Activated T-cell treated with anti-CD3 and anti-CD28 coated beads, Interleukin-2, amount 50 U/mL, for 72 hours (primary cell): ENCODE measurements around the gene TMOD4. TPM values are rescaled to one million over a fixed set of nuclear protein-coding genes. Genes with fewer than 3 reads are reported as not detected.
A peak's percentile ranks its signal among the peaks of the same experiment; 100 is the strongest.

Source experiments
- ATAC-seq, 2 donors: fragments of 150-1000 bp; cut with Tn5 transposase; replicated peaks in 1 of 2; 2 replicates each; pipeline ENCODE4 v1.10.0; 2021; ENCODE audit warnings: moderate library complexity in 2 of 2, mild to moderate bottlenecking in 1 of 2
- DNase-seq, 2 donors: peaks; one replicate each; pipeline ENCODE4 v3.0.0; 2021 to 2022; ENCODE audit warnings: mixed read lengths in 1 of 2
- H3K27ac Mint-ChIP-seq: one replicate; pipeline ENCODE4 v1.8.0; 2022; ENCODE audit warnings: mild to moderate bottlenecking, moderate library complexity, mixed read lengths
- H3K27me3 Mint-ChIP-seq: one replicate; pipeline ENCODE4 v1.8.0; 2022; ENCODE audit warnings: low read depth, mixed read lengths
- H3K36me3 Mint-ChIP-seq, 2 donors: one replicate each; pipeline ENCODE4 v1.8.0; 2022; ENCODE audit warnings: mixed read lengths in 2 of 2, mild to moderate bottlenecking in 1 of 2; ENCODE audit not compliant: insufficient read depth in 2 of 2
- H3K4me1 Mint-ChIP-seq: one replicate; pipeline ENCODE4 v1.8.0; 2022; ENCODE audit warnings: low read depth, mixed read lengths
- H3K4me3 Mint-ChIP-seq, 2 donors: one replicate each; pipeline ENCODE4 v1.8.0; 2022; ENCODE audit warnings: mild to moderate bottlenecking in 2 of 2, mixed read lengths in 2 of 2, moderate library complexity in 2 of 2
- H3K9me3 Mint-ChIP-seq, 2 donors: one replicate each; pipeline ENCODE4 v1.8.0; 2022; ENCODE audit warnings: mixed read lengths in 2 of 2
- total RNA-seq, 2 donors: library from RNA; stranded (reverse); gene quantifications; one replicate each; pipeline ENCODE4 v1.2.3, GENCODE V29; 2022

TMOD4 gene
- total RNA-seq, 2 donors from 2014 or later = 1.8 to 3.2 TPM

DNA sequence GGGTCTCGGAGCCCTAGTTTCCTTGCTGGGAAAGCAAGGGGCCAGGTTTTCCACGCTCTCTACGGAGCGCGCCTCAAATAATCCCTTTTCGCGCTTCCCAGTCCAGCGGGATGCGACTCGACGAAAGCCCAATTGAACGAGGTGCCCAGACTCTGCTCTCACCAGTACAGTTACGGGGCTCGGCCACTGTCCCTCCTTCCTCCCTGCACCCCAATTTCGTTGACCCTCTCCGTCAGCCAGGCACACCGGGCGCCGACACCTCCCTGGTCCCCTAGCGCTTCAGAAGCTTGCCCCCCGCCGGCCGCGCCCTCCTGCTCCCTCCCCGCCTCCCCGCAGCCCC lies 29.7 kb downstream of the TMOD4 start:
- peak overlapping the region; percentile 84 to 94 for H3K4me3 Mint-ChIP-seq
- no peaks in the 10 kb centered on the region for H3K36me3 Mint-ChIP-seq
- no peaks in the 10 kb centered on the region for H3K9me3 Mint-ChIP-seq
- DNase-seq = no peak
- H3K27ac Mint-ChIP-seq = no peak overlapping the region
- ATAC-seq = peak; percentile 7 to 25
- peaks cover 17% of the 10 kb centered on the region for H3K4me1 Mint-ChIP-seq
- H3K27me3 Mint-ChIP-seq = no peaks in the 10 kb centered on the region

DNA sequence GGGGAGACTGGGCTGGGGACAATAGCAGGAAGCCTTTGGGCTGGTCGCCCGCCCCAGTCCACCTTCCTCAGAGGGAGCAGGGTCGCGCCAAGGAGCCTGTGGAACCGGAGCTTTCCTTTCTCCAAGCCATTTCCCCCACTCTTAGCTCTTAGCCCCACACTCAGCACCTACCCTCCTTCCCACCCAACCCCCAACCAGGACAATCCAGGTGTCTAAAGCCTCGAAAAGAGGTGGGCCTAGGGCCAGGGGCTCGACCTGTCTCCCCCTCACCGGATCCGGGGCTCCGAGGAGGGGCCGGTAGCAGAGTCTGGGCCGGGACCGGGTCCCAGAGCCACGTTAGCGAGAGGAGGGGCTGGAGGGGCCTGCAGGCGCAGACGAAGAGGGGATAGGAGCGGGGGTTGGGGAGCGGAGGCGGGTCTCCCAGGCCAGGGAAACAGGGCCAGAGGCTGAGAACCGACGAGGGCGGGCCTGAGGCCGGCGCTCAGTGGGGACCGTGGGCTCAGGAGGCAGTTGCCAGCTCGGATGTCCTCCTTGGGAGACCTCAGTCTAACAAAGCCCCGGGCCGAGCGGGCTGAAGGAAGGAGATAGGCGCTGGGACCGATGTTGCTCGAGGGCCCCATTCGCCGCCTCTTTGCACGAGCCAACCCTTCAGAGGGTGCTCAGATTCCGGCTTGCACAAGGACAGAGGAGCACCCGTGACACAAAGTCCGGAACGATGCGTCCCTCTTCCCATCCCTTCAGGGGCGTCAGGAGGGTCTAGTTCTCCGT lies 30.3 kb downstream of the TMOD4 start:
- H3K4me3 Mint-ChIP-seq = peak overlapping the region; percentile 84 to 94
- no peak for ATAC-seq
- no peaks in the 10 kb centered on the region for H3K36me3 Mint-ChIP-seq
- H3K4me1 Mint-ChIP-seq = peaks cover 17% of the 10 kb centered on the region
- no peak overlapping the region for H3K27ac Mint-ChIP-seq
- H3K9me3 Mint-ChIP-seq = no peaks in the 10 kb centered on the region
- peak in 1 of 2 donors; percentile 37 for DNase-seq
- H3K27me3 Mint-ChIP-seq = no peaks in the 10 kb centered on the region

- ATAC-seq = no peak
- Mint-ChIP-seq H3K4me3 (peak overlapping the region in 1 of 2 donors; percentile 94), H3K27ac (no peak overlapping the region)
Observed at GRCh38 chr1:151144474-151145303, 31.1 kb downstream of the TMOD4 start.

DNA sequence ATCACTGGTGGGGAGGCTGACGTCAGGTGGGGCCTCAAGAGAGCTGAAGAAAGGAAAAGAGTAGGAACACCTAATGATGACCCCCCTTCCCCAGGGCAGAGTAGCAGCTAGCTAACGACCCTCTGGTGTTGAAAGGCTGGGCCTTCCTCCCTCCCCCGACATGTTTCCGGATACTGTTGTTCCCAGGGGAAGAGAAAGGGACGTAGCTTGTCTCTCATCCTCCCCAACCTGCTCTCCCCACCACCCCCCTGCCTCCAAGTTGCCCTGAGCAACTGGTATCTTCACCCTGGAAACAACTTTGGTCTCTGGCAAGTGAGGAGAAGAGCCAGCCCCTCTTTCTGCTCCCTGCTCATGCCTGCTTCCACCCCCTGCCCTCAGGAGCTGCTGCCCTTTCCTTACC lies 31.8 kb downstream of the TMOD4 start:
- no peak for DNase-seq
- H3K4me3 Mint-ChIP-seq = no peak overlapping the region
- ATAC-seq = no peak
- no peaks in the 10 kb centered on the region for H3K27me3 Mint-ChIP-seq
- H3K36me3 Mint-ChIP-seq = no peaks in the 10 kb centered on the region
- no peak overlapping the region for H3K27ac Mint-ChIP-seq
- peaks cover 17% of the 10 kb centered on the region for H3K4me1 Mint-ChIP-seq
- H3K9me3 Mint-ChIP-seq = no peaks in the 10 kb centered on the region

More at GRCh38 chr1:151144474-151145303, 31.1 kb downstream of the TMOD4 start:
- no peak for DNase-seq
- no peaks in the 10 kb centered on the region for H3K36me3 Mint-ChIP-seq
- no peaks in the 10 kb centered on the region for H3K27me3 Mint-ChIP-seq
- H3K4me1 Mint-ChIP-seq = peaks cover 17% of the 10 kb centered on the region
- no peaks in the 10 kb centered on the region for H3K9me3 Mint-ChIP-seq

- Mint-ChIP-seq H3K27me3 (no peaks in the 10 kb centered on the region), H3K36me3 (no peaks in the 10 kb centered on the region), H3K9me3 (no peaks in the 10 kb centered on the region), H3K27ac (no peak overlapping the region), H3K4me1 (peaks cover 17% of the 10 kb centered on the region), H3K4me3 (no peak overlapping the region)
- ATAC-seq (no peak), DNase-seq (no peak)
Observed at GRCh38 chr1:151143057-151143435, 32.7 kb downstream of the TMOD4 start.

DNA sequence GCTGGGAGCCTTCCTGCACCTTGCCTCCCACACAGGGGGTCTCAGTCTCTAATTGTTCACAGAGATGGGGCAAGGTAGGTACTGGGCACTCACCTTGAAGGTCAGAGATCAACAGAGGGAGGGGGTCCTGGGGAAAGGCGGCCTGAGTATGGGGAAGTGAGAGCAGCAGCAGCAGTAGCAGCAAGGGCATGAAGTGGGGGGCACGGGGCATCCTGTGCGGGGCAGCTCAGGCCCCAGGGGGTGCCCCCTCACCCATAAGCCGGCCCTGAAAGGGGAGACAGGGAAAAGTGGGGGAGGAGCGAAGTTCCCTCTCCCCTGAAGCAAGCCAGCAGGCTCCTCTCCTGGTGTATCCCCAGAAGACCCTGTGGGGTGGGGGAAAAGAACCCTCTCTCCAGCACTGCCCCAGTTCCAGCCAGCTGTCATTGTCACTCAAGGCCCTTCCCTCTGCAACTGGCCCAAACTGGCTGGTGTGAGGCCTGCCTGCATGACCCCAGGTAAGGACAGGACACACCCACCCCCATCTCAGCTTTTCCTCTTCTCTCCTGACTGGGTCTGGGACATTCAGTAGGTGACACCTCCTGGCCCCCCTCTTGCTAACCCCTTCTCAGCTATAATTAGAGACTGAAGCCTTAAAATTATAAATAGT lies 33.2 kb downstream of the TMOD4 start:
- ATAC-seq (no peak), DNase-seq (no peak)
- Mint-ChIP-seq H3K9me3 (no peaks in the 10 kb centered on the region), H3K27me3 (no peaks in the 10 kb centered on the region), H3K27ac (no peak overlapping the region), H3K4me3 (no peak overlapping the region), H3K36me3 (no peaks in the 10 kb centered on the region), H3K4me1 (peaks cover 14% of the 10 kb centered on the region)

GRCh38 chr1:151137789-151138188 lies 38.0 kb downstream of the TMOD4 start:
- DNase-seq (no peak), ATAC-seq (no peak)
- H3K4me1 Mint-ChIP-seq = no peaks in the 10 kb centered on the region
- no peaks in the 10 kb centered on the region for H3K9me3 Mint-ChIP-seq
- no peaks in the 10 kb centered on the region for H3K27me3 Mint-ChIP-seq
- no peak overlapping the region for H3K27ac Mint-ChIP-seq
- no peaks in the 10 kb centered on the region for H3K36me3 Mint-ChIP-seq
- no peak overlapping the region for H3K4me3 Mint-ChIP-seq

DNA sequence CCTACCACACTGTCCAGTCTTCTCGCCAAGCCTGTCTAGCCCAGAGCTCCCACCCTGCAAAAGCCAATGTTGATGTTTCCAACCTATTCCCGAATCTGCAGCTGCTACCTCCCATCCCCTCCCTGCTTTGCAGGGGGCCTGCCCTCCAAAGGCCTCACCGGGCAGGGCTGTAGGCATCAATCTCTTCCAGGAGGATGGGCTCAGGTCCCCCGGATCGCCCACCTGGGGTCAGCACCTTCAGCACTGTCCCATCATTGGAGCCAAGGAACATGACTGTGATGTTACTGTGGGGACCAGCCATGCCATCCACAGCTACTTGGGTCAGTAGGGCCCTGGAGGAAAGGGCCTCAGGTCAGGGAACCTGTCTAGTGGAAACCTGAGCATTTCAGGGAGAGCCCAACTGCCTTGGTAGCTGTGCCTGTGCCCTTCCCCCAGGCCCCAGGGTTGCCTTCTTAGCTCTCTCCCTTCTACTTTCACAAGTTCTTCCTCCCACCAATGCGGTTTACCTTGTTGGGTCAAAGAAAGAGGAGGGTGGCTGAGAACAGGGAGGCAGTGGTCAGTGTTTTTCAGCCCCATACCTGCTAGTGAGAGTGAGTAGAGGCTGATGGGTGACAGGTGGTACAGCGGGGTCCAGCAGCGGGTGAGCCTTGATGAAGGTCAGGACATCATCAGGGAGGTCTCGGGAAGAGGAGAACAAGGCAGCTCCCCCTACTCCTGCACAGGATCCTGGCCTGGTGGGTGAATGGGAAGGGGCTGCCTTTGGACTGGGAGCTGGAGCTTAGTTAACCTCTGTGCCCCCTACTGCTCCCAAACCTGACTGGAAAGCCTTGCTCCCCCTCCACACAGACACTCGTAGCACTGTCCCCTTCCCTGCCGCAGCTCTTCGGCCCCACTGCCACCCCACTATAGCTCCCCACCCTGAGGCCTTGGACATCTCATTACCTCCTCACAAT lies 40.1 kb downstream of the TMOD4 start:
- no peak for ATAC-seq
- H3K27me3 Mint-ChIP-seq = no peaks in the 10 kb centered on the region
- no peak overlapping the region for H3K27ac Mint-ChIP-seq
- H3K9me3 Mint-ChIP-seq = no peaks in the 10 kb centered on the region
- no peak overlapping the region for H3K4me3 Mint-ChIP-seq
- no peaks in the 10 kb centered on the region for H3K36me3 Mint-ChIP-seq
- H3K4me1 Mint-ChIP-seq = peaks cover 10% of the 10 kb centered on the region
- no peak for DNase-seq

DNA sequence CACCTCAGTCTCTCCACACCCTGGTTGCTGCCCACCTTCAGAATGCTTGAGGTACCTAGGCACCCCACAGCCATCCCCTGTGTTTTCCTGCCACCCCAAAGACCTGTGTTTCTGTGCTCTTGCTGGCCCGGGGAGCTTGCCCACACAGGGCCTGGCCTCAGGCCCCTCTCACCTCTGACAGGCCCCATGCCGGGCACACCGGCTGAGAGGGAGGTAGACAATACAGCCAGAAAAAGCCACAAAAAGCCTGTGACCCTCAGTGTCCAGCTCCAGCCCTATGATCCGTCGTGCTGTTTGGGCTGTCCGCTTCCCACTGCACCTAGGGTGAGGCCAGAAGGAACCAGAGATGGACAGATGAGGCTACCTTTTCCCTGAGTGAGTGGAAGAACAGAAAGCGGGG lies 40.8 kb downstream of the TMOD4 start:
- H3K4me1 Mint-ChIP-seq = peaks cover 10% of the 10 kb centered on the region
- no peaks in the 10 kb centered on the region for H3K27me3 Mint-ChIP-seq
- no peak overlapping the region for H3K27ac Mint-ChIP-seq
- H3K9me3 Mint-ChIP-seq = no peaks in the 10 kb centered on the region
- no peak overlapping the region for H3K4me3 Mint-ChIP-seq
- DNase-seq = no peak
- no peaks in the 10 kb centered on the region for H3K36me3 Mint-ChIP-seq
- no peak for ATAC-seq

- H3K27ac Mint-ChIP-seq = no peak overlapping the region
- no peaks in the 10 kb centered on the region for H3K9me3 Mint-ChIP-seq
- H3K4me1 Mint-ChIP-seq = peaks cover 10% of the 10 kb centered on the region
- no peaks in the 10 kb centered on the region for H3K36me3 Mint-ChIP-seq
- no peaks in the 10 kb centered on the region for H3K27me3 Mint-ChIP-seq
- DNase-seq (no peak), ATAC-seq (no peak)
- H3K4me3 Mint-ChIP-seq = no peak overlapping the region
Observed at GRCh38 chr1:151134396-151134795, 41.4 kb downstream of the TMOD4 start.

DNA sequence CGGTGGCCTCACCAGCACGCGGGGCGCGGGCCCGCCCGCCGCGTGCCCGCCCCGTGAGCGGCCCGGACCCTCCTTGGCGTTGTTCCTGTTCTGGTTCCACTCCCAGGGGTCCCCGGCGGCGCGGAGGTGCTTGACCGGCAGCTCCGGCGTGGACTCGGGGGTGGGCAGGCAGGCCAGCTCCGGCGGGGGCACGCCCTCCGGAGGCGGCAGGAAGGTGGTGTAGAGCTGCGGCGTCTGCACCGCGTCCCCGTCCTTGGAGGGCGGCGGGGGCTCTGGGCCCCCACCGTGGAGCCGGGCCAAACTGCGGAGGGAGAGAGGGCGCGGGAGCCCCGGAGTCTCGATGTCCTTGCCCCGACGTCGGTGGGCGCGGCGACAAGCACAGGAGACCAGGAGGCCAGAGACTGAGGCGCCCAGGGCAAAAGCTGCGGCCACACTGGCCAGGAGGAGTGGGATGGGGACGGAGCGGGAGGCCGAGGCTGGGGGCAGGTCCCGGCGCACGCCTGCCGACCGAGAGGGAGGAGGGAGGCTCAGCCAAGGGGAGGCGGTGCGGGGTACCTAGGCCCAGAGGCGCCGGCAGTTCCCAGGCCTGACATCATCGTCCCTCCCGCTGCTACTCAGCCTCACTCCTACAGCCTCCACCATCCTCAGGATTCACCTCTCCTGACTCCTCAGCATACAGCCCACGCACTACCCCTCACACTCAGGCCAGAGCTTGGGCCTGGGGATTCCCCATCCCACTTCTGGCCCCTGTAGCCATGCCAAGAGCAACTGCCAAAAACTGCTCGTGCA lies 42.6 kb downstream of the TMOD4 start:
- Mint-ChIP-seq H3K9me3 (no peaks in the 10 kb centered on the region), H3K27me3 (no peaks in the 10 kb centered on the region), H3K36me3 (no peaks in the 10 kb centered on the region), H3K27ac (no peak overlapping the region), H3K4me3 (no peak overlapping the region), H3K4me1 (peaks cover 10% of the 10 kb centered on the region)
- no peak for DNase-seq
- ATAC-seq = no peak
